Parathyroid adenoma (tissue), 2 donors: ENCODE data around the gene TMPRSS12.
A peak's percentile ranks its signal among the peaks of the same experiment; 100 is the strongest.
"Not testable (repeated sequence)": the region's sequence is repeated elsewhere in the genome, so short reads cannot be mapped to it uniquely, and the experiment has no call there.

Source experiments
- H2AFZ ChIP-seq: fragments of 300-600 bp; sonication (generic); one replicate; pipeline ENCODE4 v1.7.0; 2017; ENCODE audit warnings: antibody characterized with exemption, mild to moderate bottlenecking
- H3K27ac ChIP-seq: fragments of 300-600 bp; sonication (generic); one replicate; pipeline ENCODE4 v1.7.0; 2017
- H3K27me3 ChIP-seq: fragments of 300-600 bp; sonication (generic); one replicate; pipeline ENCODE4 v1.7.0; 2017; ENCODE audit warnings: low read length; ENCODE audit not compliant: control insufficient read depth, insufficient read depth
- H3K36me3 ChIP-seq: fragments of 300-600 bp; sonication (generic); one replicate; pipeline ENCODE4 v1.7.0; 2017; ENCODE audit warnings: low read length; ENCODE audit not compliant: control insufficient read depth, insufficient read depth
- H3K4me1 ChIP-seq: fragments of 300-600 bp; sonication (generic); one replicate; pipeline ENCODE4 v1.7.0; 2017; ENCODE audit warnings: control low read depth
- H3K4me2 ChIP-seq: fragments of 300-600 bp; sonication (generic); one replicate; pipeline ENCODE4 v1.7.0; 2017; ENCODE audit warnings: low read length
- H3K4me3 ChIP-seq: fragments of 300-600 bp; sonication (generic); one replicate; pipeline ENCODE4 v1.7.0; 2017; ENCODE audit warnings: low read depth, low read length
- H3K79me2 ChIP-seq: fragments of 300-600 bp; sonication (generic); one replicate; pipeline ENCODE4 v1.7.0; 2017; ENCODE audit warnings: control low read depth
- H3K9ac ChIP-seq: fragments of 300-600 bp; sonication (generic); one replicate; pipeline ENCODE4 v1.7.0; 2017; ENCODE audit warnings: mild to moderate bottlenecking
- H3K9me3 ChIP-seq: fragments of 300-600 bp; sonication (generic); one replicate; pipeline ENCODE4 v1.7.0; 2017; ENCODE audit warnings: low read length; ENCODE audit not compliant: control insufficient read depth
- CTCF ChIP-seq: fragments of 300-600 bp; sonication (generic); IDR thresholded peaks from one replicate; pipeline ENCODE4 v1.7.0; 2017; ENCODE audit warnings: antibody characterized with exemption, mild to moderate bottlenecking
- donor health status: primary hyperparathyroidism.

TMPRSS12 gene

GRCh38 chr12:50820177-50820576 is 22.5 kb upstream of the TMPRSS12 start:
- Histone ChIP-seq H3K4me3 (no peak overlapping the region), H3K36me3 (no peaks in the 10 kb centered on the region), H3K27ac (no peak overlapping the region), H2AFZ (no peak overlapping the region), H3K4me1 (no peaks in the 10 kb centered on the region), H3K4me2 (no peak overlapping the region), H3K27me3 (no peaks in the 10 kb centered on the region), H3K9me3 (no peaks in the 10 kb centered on the region), H3K9ac (no peak overlapping the region), H3K79me2 (no peaks in the 10 kb centered on the region)
- no peak for TF ChIP-seq CTCF

GRCh38 chr12:50822082-50822481 is 20.6 kb upstream of the TMPRSS12 start:
- no peak for TF ChIP-seq CTCF
- H3K9ac ChIP-seq, result no peak overlapping the region
- H3K4me3 ChIP-seq, result no peak overlapping the region
- H3K79me2 ChIP-seq, result no peaks in the 10 kb centered on the region
- H3K27ac ChIP-seq, result no peak overlapping the region
- no peaks in the 10 kb centered on the region for H3K4me1 ChIP-seq
- H3K36me3 ChIP-seq, result no peaks in the 10 kb centered on the region
- no peaks in the 10 kb centered on the region for H3K27me3 ChIP-seq
- H3K9me3 ChIP-seq, result no peaks in the 10 kb centered on the region
- H2AFZ ChIP-seq, result no peak overlapping the region
- H3K4me2 ChIP-seq, result no peak overlapping the region

- H2AFZ ChIP-seq, H3K4me2 ChIP-seq, H3K4me1 ChIP-seq, H3K27ac ChIP-seq, H3K36me3 ChIP-seq, H3K9ac ChIP-seq, H3K27me3 ChIP-seq, H3K79me2 ChIP-seq, H3K4me3 ChIP-seq, H3K9me3 ChIP-seq: not testable (repeated sequence)
Observed at GRCh38 chr12:50823724-50824123, 19.0 kb upstream of the TMPRSS12 start.

- no peaks in the 10 kb centered on the region for H3K27me3 ChIP-seq
- TF ChIP-seq CTCF, result no peak
- H3K79me2 ChIP-seq, result no peaks in the 10 kb centered on the region
- no peak overlapping the region for H3K4me3 ChIP-seq
- H3K4me2 ChIP-seq, result no peak overlapping the region
- H3K9me3 ChIP-seq, result no peaks in the 10 kb centered on the region
- no peak overlapping the region for H3K9ac ChIP-seq
- peak overlapping the region; percentile 56 for H2AFZ ChIP-seq
- H3K27ac ChIP-seq, result peak overlapping the region; percentile 3
- no peaks in the 10 kb centered on the region for H3K4me1 ChIP-seq
- no peaks in the 10 kb centered on the region for H3K36me3 ChIP-seq
Observed at GRCh38 chr12:50824914-50825313, 17.8 kb upstream of the TMPRSS12 start.

GRCh38 chr12:50825372-50825838 is 17.3 kb upstream of the TMPRSS12 start:
- H3K9ac ChIP-seq, result no peak overlapping the region
- no peak overlapping the region for H3K4me3 ChIP-seq

More at GRCh38 chr12:50825372-50825838, 17.3 kb upstream of the TMPRSS12 start:
- Histone ChIP-seq H3K27me3 (no peaks in the 10 kb centered on the region), H3K4me2 (no peak overlapping the region), H3K79me2 (no peaks in the 10 kb centered on the region), H3K27ac (peak overlapping the region; percentile 3), H2AFZ (peak overlapping the region; percentile 56), H3K4me1 (no peaks in the 10 kb centered on the region), H3K9me3 (no peaks in the 10 kb centered on the region), H3K36me3 (no peaks in the 10 kb centered on the region)
- peak; percentile 51 for TF ChIP-seq CTCF
